Transverse colon (tissue), 4 donors: ENCODE measurements around the gene SDCCAG8. TPM values are rescaled to one million over a fixed set of nuclear protein-coding genes. Genes with fewer than 3 reads are reported as not detected.
A peak's percentile ranks its signal among the peaks of the same experiment; 100 is the strongest.

Experiments used
- DNase-seq: peaks from one replicate; pipeline ENCODE4 v3.0.0-alpha.2; 2019
- H3K27ac ChIP-seq, 4 donors: fragments of 200-600 bp; sonication (generic); 2 replicates each; pipeline ENCODE4 v1.5.1; 2016 to 2018; ENCODE audit warnings: inconsistent platforms in 4 of 4
- H3K27me3 ChIP-seq: fragments of 200-600 bp; sonication (generic); 2 replicates; pipeline ENCODE4 v1.5.1; 2017; ENCODE audit warnings: inconsistent platforms
- H3K36me3 ChIP-seq, 4 donors: fragments of 200-600 bp; sonication (generic); 2 replicates each; pipeline ENCODE4 v1.5.1; 2017 to 2019; ENCODE audit warnings: inconsistent platforms in 4 of 4
- H3K4me1 ChIP-seq, 4 donors: fragments of 200-600 bp; sonication (generic); 2 replicates each; pipeline ENCODE4 v1.5.1; 2017 to 2020; ENCODE audit warnings: inconsistent platforms in 4 of 4
- H3K4me3 ChIP-seq, 4 donors: fragments of 200-600 bp; sonication (generic); 1 replicate in 1 of 4; 2 replicates in 3 of 4; pipeline versions ENCODE4 v1.5.1 to v1.6.1; 2017 to 2019; ENCODE audit warnings: inconsistent platforms in 4 of 4
- H3K9me3 ChIP-seq, 2 donors: fragments of 200-600 bp; sonication (generic); 2 replicates each; pipeline ENCODE4 v1.5.1; 2017 to 2019; ENCODE audit warnings: inconsistent platforms in 2 of 2
- EP300 ChIP-seq: sonication (generic); formaldehyde crosslinking; IDR thresholded peaks from one replicate; pipeline ENCODE4 v1.6.1; 2017; ENCODE audit warnings: antibody characterized with exemption, low read depth
- POLR2A ChIP-seq: fragments of 450-650 bp; IDR thresholded peaks from one replicate; pipeline ENCODE4 v1.6.1; 2016; ENCODE audit warnings: antibody characterized with exemption, mild to moderate bottlenecking, moderate library complexity
- POLR2AphosphoS5 ChIP-seq, 3 donors: sonication (generic); formaldehyde crosslinking; IDR thresholded peaks; one replicate each; pipeline ENCODE4 v1.6.1; 2016; ENCODE audit warnings: antibody characterized with exemption in 3 of 3
- WGBS, 2 donors: methylation state at CpG; one replicate each; pipeline ENCODE4 v1.1.5; 2018; ENCODE audit warnings: low coverage in 1 of 2; 5-methylcytosine and 5-hydroxymethylcytosine counted together
- in situ Hi-C, 4 donors: fragments of 200-750 bp; cut with MboI; loops; one replicate each; pipeline versions ENCODE4 v1.15.0 to v1.15.1; 2017; ENCODE audit warnings: low sequenced_read_pairs in 3 of 4, low pct_ligation_motif_present in 1 of 4, low pct_unique_long_range_greater_than_20kb in 1 of 4
- intact Hi-C: fragments of 100-400 bp; cut with DNase I; formaldehyde crosslinking; loops from one replicate; pipeline ENCODE4 v1.15.1; 2023; ENCODE audit warnings: low total_unique reads
- total RNA-seq, 4 donors: library from RNA; depleted of rRNA; stranded (reverse); fragments of >200 nt; gene quantifications; one replicate each; pipeline ENCODE4 v1.1.0, GENCODE V29; 2016
- TF ChIP-seq, protein P1 (sequence below), 5 experiments: fragments of 200-600 bp in 3 of 5; fragments of 450-650 bp in 2 of 5; sonication (generic) in 3 of 5; IDR thresholded peaks; 1 replicate in 2 of 5; 2 replicates in 3 of 5; pipeline ENCODE4 v1.5.1; 2016 to 2017; ENCODE audit warnings: antibody characterized with exemption in 5 of 5, inconsistent platforms in 3 of 5, mild to moderate bottlenecking in 2 of 5, moderate library complexity in 1 of 5

Gene SDCCAG8
- total RNA-seq, 4 donors from 2014 or later: 28.8 to 101 (median 42.5) TPM

DNA sequence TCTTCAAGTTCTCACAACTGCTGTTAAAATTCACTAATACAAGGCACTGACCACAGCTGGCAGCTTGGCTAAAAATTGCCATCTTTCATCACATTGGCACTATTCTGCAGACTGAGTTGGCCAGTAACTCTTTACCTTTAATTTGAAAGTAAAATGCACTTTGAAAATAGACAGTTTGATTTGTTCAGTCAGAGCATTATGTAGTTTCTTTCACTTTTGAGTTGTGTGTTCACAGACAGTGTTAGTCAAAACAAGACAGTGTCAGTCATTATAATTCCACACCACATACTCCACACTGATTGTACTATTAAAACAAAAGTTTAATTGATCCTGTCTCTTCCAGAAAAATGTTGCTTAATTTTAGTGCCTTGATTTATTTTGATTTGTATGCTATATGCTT is 160.7 kb downstream of the SDCCAG8 start:
- intact Hi-C loops: no loop called here
- Histone ChIP-seq H3K36me3 (peaks cover 0 to 6% (median 0%) of the 10 kb centered on the region in 4 donors), H3K4me1 (peaks cover 0 to 12% (median 2%) of the 10 kb centered on the region in 4 donors), H3K4me3 (no peak overlapping the region), H3K9me3 (no peaks in the 10 kb centered on the region), H3K27ac (no peak overlapping the region), H3K27me3 (no peaks in the 10 kb centered on the region)
- TF ChIP-seq EP300 (no peak), POLR2AphosphoS5 (IDR thresholded peaks at IDR 0.05) (no peak), POLR2A (no peak)
- TF ChIP-seq, protein P1, sequence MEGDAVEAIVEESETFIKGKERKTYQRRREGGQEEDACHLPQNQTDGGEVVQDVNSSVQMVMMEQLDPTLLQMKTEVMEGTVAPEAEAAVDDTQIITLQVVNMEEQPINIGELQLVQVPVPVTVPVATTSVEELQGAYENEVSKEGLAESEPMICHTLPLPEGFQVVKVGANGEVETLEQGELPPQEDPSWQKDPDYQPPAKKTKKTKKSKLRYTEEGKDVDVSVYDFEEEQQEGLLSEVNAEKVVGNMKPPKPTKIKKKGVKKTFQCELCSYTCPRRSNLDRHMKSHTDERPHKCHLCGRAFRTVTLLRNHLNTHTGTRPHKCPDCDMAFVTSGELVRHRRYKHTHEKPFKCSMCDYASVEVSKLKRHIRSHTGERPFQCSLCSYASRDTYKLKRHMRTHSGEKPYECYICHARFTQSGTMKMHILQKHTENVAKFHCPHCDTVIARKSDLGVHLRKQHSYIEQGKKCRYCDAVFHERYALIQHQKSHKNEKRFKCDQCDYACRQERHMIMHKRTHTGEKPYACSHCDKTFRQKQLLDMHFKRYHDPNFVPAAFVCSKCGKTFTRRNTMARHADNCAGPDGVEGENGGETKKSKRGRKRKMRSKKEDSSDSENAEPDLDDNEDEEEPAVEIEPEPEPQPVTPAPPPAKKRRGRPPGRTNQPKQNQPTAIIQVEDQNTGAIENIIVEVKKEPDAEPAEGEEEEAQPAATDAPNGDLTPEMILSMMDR (IDR thresholded peaks at IDR 0.05): no peak
- in situ Hi-C loops: no loop called here
- no peak for DNase-seq

DNA sequence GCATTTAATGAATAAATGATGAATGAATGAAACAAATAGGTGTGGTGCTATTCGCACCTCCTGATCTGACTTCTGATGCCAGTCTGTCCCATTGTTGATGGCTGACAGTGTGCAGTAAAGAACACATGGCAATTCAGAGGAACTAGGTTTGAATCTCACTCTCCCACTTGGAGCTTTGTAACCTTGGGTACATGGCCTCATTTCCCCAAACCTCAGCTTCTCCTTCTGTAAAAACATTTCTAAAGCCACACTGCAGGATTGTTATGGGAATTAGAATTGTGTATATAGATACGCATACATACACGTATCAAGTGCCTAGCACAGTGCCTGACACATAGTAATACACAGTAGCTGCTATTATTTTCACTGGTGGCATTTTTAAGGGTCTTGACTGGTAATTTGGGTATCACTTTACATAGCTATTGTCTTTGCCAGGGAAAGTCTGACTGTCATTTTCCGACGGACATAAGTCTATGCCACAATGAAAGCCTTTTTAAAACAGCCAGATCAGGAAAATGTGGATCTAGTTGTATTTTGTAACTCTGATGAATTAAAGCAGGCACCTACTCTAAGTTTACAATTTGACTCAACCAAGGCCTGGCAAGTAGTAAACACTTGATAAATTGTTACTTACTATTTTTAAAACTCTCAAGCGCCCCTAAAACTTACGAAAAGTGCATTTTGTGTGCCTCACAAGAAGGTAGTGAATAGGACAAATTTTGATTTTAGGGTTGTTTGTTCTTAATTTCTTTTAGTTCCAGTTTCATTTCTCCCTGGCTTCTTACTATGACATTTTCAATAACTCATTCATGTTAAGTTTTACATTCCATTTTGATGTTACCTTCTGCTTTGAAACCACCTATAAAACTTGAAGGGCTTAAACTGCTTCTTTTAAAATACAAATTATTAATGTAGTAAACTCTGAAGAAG is 164.4 kb downstream of the SDCCAG8 start:
- Histone ChIP-seq H3K27me3 (no peaks in the 10 kb centered on the region), H3K9me3 (no peaks in the 10 kb centered on the region), H3K4me1 (peaks cover 0 to 26% (median 8%) of the 10 kb centered on the region in 4 donors), H3K27ac (no peak overlapping the region), H3K4me3 (no peak overlapping the region), H3K36me3 (peaks cover 0 to 6% (median 0%) of the 10 kb centered on the region in 4 donors)
- intact Hi-C loops (no loop called here), in situ Hi-C loops (no loop called here)
- no peak for TF ChIP-seq EP300
- TF ChIP-seq, protein P1 (IDR thresholded peaks at IDR 0.05): no peak
- TF ChIP-seq POLR2A: no peak
- no peak for TF ChIP-seq POLR2AphosphoS5 (IDR thresholded peaks at IDR 0.05)
- DNase-seq: no peak
- WGBS, 2 donors: 84 to 86% methylated on average over 6 to 7 of the region's 7 CpGs

DNA sequence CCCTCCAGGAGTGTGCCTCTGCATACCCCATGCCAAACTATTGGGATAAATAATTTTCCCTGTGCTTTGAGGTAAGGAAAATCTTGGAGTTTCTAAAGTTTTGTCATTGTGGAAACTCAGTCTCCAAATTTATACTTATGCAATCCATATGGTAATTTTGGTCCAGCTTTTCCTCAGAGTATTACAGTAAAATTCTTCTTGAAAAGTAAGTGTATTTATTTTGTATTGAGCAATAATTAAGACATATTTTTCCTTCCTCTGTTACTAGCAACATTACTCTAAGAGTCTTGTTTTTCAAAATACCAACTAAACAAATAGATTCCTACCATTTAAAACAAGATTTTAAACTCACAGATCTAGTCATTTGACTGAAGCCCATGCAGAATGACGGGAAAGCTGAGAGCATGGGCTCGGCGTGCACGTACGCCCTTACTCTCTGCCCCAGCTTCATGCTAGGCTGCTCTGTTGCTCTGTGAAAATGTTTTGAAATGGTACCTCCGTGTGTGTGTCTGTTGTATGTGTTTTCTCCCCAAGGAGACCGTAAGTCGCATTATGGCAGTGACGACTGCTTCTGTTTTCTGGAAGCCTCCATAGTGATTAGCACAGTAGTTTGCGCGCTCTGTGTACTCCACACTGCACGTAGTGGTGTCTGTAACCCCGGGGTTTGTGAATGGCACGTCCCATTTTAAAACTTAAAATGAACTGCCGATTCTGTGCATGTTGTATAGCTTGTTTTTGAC is 165.3 kb downstream of the SDCCAG8 start:
- Histone ChIP-seq H3K27me3 (no peaks in the 10 kb centered on the region), H3K27ac (no peak overlapping the region), H3K36me3 (no peaks in the 10 kb centered on the region), H3K4me1 (peaks cover 0 to 26% (median 8%) of the 10 kb centered on the region in 4 donors), H3K4me3 (no peak overlapping the region), H3K9me3 (no peaks in the 10 kb centered on the region)
- DNase-seq: no peak
- no peak for TF ChIP-seq POLR2A
- TF ChIP-seq POLR2AphosphoS5 (IDR thresholded peaks at IDR 0.05): no peak
- TF ChIP-seq, protein P1 (IDR thresholded peaks at IDR 0.05): no peak
- TF ChIP-seq EP300: no peak
- in situ Hi-C loops: no loop called here
- WGBS, 2 donors: 73 to 76% methylated on average over 10 to 15 of the region's 15 CpGs
- intact Hi-C loops: no loop called here

DNA sequence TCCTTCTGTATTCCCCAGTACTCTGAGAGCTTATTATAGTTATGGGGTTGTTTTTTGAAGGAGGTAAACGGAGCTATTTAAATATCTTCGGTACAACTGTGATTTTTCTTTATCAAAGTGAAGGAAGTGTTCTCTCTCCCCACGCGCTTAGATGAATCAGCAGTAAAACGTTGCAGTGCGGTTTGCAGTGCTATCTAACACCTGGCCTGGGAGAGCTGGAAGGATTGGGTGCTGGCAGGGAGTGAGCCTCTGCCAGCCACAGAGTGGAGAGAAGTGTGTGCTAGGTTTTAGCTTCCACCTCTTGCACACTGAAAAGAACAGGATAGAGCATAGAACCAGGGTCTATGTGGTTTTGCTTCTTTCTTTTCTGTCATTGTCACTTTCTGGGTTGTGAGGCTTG is 165.9 kb downstream of the SDCCAG8 start:
- peak; percentile 31 for DNase-seq
- Histone ChIP-seq H3K4me3 (no peak overlapping the region), H3K27me3 (no peaks in the 10 kb centered on the region), H3K27ac (no peak overlapping the region), H3K36me3 (no peaks in the 10 kb centered on the region), H3K9me3 (no peaks in the 10 kb centered on the region), H3K4me1 (peaks cover 0 to 26% (median 8%) of the 10 kb centered on the region in 4 donors)
- intact Hi-C loops: no loop called here
- TF ChIP-seq POLR2AphosphoS5 (IDR thresholded peaks at IDR 0.05): no peak
- TF ChIP-seq POLR2A: no peak
- TF ChIP-seq EP300: no peak
- TF ChIP-seq, protein P1 (IDR thresholded peaks at IDR 0.05): no peak
- WGBS, 2 donors: 13 to 24% methylated on average over 5 to 6 of the region's 6 CpGs
- in situ Hi-C loops: no loop called here
